Dedifferentiated amniotic fluid mesenchymal stem cell (primary cell): ENCODE data around the gene PMP22.
"Not testable (repeated sequence)": the region's sequence is repeated elsewhere in the genome, so short reads cannot be mapped to it uniquely, and the experiment has no call there.

ENCODE experiments used
- DNase-seq: peaks from one replicate; pipeline ENCODE4 v3.0.0-alpha.2; 2016; ENCODE audit errors: extremely low spot score

PMP22 gene

GRCh38 chr17:15213381-15214087, 51.6 kb downstream of the PMP22 start:
- no peak for DNase-seq

- DNase-seq: no peak
Observed at GRCh38 chr17:15210247-15210646, 54.9 kb downstream of the PMP22 start.

- DNase-seq: not testable (repeated sequence)
Observed at GRCh38 chr17:15203062-15203461, 62.1 kb downstream of the PMP22 start.

- not testable (repeated sequence) for DNase-seq
Observed at GRCh38 chr17:15200574-15200973, 64.6 kb downstream of the PMP22 start.

- no peak for DNase-seq
Observed at GRCh38 chr17:15197229-15197628, 67.9 kb downstream of the PMP22 start.

- DNase-seq: peak; percentile 64
Observed at GRCh38 chr17:15194859-15195277, 70.3 kb downstream of the PMP22 start.

- peak; percentile 90 for DNase-seq
Observed at GRCh38 chr17:15185625-15185991, 79.5 kb downstream of the PMP22 start.

- DNase-seq: no peak
Observed at GRCh38 chr17:15184872-15185624, 80.1 kb downstream of the PMP22 start.

- no peak for DNase-seq
Observed at GRCh38 chr17:15181816-15182215, 83.3 kb downstream of the PMP22 start.

- no peak for DNase-seq
Observed at GRCh38 chr17:15181333-15181732, 83.8 kb downstream of the PMP22 start.

- no peak for DNase-seq
Observed at GRCh38 chr17:15180121-15180561, 85.0 kb downstream of the PMP22 start.
